HUDEP-2 (cell line): ENCODE data around the gene TTC4.

Experiments used
- DNase-seq, 76 experiments: peaks; one replicate each; lab custom pipeline; 2025; ENCODE audit not compliant: unreplicated experiment in 76 of 76; lab: John Stamatoyannopoulos, UW

Gene TTC4

DNA sequence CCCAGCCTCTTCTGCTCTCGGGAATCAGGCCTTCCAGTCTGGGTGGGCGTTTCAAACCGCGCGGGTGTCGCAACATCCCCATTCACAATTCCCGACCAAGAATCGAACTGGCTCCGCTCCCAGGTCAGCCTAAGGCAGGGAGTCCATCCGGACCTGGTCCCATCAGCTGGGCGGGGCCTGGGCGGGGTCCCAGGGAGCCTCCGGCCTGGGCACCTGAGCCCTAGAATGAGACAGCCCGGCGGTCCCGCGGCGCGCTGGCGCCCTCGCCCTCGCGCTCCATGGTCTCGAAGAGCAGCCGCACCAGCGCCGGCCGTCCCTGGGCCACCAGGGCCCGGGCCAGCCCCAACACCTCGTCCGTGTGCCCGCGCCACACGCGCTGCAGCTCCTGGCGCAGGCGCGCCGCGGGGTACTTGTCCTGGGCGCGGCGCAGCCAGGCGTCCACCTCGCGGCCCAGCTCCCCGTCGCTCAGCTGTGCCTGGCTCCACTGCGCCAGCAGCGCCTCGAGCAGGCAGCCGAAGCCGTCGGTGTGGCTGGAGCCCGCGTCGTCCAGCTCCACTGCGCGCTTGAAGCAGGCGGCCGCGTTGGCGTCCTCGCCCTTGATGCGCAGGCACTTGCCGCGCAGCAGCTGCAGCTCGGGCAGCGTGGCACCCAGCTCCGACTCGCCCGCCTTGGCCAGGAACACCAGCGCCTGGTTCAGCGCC lies 65.5 kb downstream of the TTC4 start:
- no peak for DNase-seq

DNA sequence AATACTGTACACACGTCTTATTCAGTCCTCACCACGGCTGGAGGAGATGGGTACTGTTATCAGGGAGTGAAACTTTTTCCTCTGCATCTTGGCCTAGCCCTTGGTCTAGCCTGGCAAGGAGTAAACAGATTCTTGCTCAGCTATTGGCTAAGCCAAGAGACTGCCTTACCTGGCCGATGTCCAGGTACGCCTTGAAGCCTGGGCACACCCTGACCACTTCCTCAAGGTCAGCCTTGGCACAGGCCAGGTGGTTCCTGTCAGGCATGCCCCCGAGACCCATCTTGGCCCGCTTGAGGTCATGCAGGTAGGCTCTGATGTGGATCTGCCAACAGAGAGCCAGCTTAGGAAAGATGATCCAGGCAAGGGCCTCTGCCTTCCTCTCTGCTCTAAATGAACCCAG lies 66.5 kb downstream of the TTC4 start:
- DNase-seq = no peak

DNA sequence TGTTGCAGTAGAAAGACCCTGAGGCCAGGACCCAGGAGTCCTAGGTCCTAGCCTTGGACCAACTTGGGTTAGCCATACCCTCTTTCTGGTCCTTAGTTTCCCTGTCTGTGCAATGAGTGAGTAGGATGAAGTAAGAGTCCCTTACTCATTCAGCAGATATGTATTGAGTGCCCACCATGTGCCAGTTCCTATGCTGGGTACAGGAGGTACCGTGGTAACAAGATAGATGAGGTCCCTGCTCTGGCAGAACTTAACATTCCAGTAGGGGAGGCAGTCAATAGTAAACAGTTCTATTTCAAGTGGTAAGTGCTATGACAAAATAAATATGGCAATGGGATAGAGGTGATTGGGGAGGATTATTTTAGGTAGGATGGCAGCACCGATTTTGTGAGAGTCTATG lies 66.9 kb downstream of the TTC4 start:
- no peak for DNase-seq

DNA sequence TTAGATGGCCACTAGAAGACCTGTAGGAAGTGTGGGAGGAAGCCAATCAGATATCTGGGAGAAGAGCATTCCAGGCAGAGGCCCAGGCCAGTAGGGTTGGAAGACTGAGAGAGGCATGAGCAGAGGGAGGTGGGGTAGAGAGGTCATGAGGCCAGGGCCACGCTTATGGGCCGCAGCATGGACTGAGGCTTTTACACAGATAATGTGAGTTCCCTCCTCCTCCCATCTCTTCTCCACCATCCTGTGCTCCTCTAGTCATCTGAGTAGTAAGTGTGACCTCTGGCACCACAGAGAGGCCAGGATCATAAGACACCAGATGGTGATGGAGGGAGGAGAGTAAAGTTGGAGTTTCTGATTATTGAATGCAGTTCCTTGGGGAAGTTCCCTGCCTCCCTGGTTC lies 68.4 kb downstream of the TTC4 start:
- no peak for DNase-seq

DNA sequence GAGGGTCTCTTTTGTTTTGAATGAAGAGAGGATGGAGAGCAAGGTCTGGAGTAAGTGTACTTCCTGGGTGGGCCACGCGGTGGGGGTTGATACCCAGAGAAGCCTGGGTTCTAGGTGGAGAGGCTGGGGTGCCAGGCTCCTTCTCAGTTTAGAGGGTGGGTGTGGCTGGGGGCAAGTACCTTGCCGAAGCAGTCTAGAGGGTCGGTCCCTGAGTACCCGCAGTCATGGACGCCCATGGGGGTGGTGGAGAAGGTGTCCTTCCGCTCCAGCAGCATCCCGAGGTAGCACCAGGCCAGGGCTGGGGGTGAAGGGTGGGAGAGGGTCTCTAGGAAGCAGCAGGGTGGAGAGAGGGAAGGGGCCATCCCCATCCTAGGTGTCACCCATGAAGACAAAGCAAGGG lies 71.1 kb downstream of the TTC4 start:
- no peak for DNase-seq

DNA sequence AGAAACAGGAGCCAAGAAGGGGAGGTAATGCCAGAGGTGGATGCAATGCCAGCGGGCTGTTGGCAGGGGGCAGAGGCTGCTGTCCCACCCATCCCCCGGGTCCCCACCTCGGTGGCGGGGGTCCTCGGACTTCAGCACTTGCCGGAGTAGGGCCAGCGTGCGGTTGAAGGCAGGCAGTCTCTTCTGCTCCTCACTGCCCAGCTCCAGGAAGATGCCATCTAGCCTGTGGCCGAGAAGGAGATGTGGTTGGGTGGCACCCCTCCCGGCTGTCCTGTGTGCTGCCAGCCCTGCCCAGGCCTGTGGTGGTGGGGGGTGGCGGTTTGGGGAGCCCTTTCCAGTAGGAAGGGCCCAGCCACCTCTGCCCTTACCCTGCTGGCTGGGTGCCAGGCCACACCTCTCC lies 71.9 kb downstream of the TTC4 start:
- no peak for DNase-seq

DNA sequence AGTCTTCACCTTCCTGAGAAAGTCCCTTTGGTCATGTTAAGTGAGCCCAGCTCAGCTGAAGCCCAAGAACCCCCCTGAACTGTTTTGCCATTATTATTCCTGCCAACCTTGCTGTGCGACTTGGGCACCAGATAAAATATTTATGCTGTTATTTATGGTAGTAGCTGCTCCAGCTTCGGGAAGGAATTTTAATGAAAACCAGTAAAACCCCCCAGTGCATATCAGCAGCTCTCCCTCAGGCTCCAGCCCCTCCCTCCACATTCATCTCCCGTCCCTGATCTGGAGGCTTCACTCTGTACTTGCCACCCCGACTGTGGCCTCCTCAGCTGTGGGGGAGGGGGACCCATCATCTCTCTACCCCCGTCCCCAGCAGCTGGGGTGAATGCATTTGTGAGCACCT lies 72.8 kb downstream of the TTC4 start:
- no peak for DNase-seq

DNA sequence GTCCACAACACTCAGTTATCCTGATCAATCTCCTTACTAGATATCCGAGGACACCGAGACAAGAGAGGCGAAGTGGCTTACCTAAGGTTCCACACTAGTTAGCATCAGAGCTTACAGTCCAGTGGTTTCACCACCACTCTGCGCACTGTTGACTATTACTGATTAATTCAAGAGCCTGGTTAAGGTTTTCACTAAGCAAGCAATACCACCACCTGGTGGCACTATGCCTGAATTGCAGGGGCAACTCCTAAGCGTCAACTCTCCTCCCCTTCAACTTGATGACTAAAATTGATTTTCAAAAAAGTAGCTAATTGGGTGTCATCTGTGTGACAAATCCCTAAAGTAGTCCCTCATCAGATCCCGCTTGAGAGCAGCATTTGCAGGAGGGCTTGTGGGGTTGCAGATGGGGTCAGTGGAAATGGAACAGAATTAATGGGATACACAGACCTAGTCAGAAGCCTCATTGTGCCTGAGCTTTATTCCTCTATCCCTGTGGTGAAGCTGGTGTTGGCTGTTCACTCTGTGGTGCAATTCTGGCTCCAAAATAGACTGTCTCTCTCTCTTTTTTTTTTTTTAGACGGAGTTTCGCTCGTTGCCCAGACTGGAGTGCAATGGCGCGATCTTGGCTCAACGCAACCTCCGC lies 76.3 kb downstream of the TTC4 start:
- DNase-seq = peak in 49 of 76 experiments; percentile 2 to 68 (median 29)
